H1 (cell line): Measurements from ENCODE around the gene DGUOK.

Experiments
- EZH2 ChIP-seq: fragments of 200-600 bp; sonication (generic); IDR thresholded peaks from 2 replicates; pipeline ENCODE4 v1.7.1; 2012; ENCODE audit warnings: low read depth, mild to moderate bottlenecking, moderate library complexity, low read length, inconsistent platforms; ENCODE audit not compliant: severe bottlenecking
- FOSL1 ChIP-seq: IDR thresholded peaks from 2 replicates; pipeline ENCODE4 v1.6.1; 2011; ENCODE audit warnings: mild to moderate bottlenecking, low read depth, low read length, moderate library complexity; ENCODE audit not compliant: insufficient read depth

GRCh38 chr2:73885406-73885805 lies 41.3 kb upstream of the DGUOK start:
- TF ChIP-seq EZH2 (no peak), FOSL1 (no peak)
